EH (cell line): ENCODE measurements around the gene MICAL3.

Source experiments
- DNase-seq: peaks from one replicate; pipeline ENCODE4 v3.0.0-alpha.2; 2015; ENCODE audit warnings: low read depth

MICAL3 gene

DNA sequence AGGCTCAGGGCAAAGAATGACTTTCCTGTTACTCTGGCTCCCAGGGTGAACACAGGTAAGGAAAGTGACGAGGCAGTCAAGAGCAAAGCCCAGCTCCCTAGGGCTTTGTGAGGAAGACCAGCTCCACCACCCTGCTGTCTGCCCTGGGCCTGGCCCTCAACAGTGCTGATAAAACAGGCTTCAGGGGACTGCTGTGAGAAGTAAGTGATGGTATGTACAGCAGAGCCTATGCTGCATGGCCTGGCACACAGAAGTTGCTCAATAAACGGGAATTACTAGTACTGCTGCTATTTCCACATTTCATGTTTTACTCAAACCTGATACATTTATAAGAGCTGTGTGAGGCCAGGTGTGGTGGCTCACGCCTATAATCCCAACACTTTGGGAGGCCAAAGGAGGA, 50.3 kb downstream of the MICAL3 start:
- peak; percentile 55 for DNase-seq

DNA sequence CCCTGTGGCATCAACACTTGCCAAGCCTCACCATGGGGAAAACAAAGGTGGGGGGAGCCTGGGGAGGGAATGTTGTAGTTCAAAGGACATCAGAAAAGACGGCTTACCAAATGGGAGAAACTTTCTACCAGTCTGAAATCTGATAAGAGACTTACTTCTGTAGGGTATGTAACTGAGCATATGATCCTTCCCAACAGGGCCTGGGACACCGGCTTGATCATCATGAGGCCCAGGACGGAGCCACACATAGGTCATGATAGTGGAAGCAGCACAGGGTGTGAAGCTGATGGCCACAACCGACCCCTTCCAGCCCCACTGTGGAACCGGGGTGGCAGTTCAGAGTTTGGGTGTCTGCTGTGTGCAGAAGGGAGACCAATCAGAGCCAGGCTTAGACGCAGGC, 51.1 kb downstream of the MICAL3 start:
- DNase-seq: no peak

GRCh38 chr22:17972385-17973191, 51.8 kb downstream of the MICAL3 start:
- peak; percentile 93 for DNase-seq

DNA sequence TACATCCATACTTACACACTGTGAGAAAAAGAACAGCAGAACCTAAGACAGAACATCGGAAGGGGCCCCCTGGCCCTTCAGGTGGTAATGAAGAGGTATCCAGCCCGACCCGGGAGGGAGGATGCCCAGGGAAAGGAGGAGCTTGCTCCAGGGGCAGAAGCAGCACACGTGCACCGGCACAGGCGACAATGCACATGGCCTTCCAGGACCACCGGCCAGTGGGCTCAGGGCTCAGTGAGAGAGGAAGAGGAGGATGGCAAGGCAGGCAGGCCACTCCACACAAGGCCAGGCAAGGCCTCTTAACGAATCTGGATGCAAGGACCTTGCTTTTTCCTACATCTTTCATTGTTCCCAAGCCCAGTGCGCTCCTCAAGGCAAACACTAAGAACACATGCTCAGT, 52.6 kb downstream of the MICAL3 start:
- no peak for DNase-seq

DNA sequence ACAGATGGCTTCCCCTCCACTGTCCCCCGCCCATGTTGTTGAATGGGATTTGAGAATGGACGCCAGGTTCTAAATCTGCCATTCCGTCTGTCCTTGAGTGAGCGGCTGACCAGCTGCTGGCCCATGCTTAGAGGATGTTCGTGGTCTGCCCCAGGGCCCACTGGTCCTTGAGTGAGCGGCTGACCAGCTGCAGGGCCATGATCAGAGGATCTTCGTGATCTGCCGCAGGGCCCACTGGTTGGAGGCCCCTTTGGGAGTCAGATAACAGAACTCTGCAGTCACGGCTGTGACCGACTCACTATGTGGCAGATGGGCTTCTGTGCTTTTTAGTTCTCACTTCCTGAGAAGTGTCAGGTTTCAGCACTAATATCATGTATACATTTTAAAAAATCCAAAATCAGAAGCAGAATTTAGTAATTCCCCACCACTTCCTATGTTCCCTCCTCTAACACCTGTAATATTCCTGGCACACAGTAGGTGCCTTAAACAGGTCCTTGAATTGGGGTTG, 54.1 kb downstream of the MICAL3 start:
- peak; percentile 71 for DNase-seq

DNA sequence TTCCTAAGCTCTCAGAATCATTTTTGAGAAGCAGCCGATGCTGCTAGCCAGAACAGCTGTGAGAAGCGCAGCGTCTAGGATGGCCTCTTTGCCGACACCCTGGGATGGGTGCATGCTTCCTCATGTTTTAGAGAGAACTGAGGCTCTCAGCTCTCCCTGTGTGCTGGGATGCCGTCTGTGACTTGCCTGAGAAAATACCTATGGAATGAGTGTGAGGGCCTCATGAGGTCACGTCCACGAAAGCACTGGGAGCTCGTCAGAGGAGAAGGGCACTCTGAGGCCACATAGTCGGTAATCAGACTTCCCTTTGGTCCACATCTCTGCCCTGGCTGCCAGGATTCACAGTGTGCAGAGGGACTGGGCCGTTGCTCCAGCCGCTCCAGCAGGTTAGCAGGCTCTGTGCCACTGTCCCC, 54.7 kb downstream of the MICAL3 start:
- peak; percentile 98 for DNase-seq

DNA sequence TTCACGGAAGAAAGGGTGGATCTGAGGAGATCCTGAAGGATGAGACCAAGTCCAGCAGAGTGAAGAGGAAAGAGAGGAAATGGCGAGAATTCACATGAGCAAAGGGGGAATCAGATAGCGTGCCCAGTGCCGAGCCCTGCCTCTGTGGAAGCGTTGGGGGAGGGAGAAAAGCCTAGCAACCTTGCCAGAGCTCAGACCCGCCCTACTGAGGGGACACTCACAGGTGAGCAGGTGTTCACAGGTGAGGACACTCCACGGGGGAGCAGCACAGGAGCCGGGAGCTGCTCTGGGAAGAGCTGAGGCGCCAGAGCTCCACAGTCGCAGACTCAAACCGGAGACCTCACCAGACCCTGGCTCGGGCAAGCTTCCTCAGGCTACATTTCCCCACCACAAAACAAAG, 56.2 kb downstream of the MICAL3 start:
- DNase-seq: no peak

DNA sequence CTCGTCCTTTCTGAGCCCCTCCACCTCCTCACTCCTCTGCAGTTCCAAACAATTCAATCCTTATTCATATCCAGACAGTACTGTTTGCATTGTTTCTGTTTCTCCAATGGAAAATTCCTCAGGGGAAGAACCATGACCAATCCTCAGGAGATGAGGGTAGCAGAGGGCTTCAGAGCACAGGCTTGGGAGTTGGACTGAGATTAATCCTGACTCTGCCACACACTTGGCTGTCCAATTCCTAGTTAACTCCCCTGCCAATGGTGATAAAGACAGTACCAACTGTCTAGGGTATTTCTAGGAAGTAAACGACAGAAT, 58.0 kb downstream of the MICAL3 start:
- no peak for DNase-seq

DNA sequence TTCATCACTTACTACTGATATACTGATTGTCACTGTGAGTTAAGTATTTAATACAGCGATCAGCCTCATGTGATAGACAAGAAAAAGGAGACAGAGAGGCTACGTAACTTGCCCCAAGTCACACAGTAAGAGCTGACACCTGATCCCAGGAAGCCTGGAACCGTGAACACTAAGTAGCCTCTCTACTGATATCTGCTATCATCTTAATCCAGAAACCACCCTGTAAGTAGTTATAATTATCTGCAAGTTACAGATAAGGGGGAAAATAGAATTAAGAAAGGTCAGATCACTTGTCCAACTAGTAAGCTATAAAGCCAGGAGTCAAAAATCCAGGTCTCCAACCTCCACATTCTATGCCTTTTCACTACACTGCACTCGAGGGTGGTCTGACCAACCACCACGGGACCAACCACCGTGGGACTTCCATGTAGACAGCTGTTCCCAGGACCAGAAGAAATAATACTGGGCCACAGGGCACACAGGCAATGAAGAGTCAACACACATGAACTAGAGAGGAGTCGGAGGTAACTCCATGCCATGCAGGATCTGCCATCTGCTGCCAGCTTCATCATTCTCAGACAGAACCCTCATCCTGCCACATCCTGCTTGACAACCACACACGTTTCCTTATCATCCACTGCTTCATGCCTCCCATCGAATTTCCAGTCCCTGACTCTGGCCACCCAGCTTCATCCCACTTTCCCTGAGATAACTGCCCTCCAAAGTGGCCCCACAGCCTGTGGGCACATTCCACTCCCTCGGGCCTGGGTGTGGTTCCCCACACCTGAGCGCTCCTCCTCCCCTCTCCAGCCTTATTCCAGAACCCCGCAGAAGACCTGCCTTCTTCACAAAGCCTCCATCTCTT, 58.6 kb downstream of the MICAL3 start:
- no peak for DNase-seq

DNA sequence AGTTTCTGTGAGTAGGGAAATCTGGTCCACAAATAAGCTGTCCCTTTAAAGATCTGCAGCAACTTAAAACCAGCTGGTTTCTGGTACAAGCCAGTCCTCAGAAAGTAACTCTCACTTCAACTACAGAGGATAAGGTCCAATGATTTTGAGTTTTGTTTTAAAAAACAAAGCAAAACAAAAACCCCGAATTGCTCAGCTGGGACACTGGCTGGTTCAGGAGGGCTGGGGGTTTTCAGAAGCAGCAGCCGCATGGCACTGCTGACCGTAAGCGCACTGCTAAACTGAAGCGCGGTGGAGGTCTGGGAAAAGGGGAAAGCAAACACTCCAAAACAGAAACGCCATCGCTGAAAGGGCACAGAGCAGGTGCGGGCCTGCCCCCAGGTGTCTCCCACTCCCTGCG, 59.7 kb downstream of the MICAL3 start:
- DNase-seq: no peak

DNA sequence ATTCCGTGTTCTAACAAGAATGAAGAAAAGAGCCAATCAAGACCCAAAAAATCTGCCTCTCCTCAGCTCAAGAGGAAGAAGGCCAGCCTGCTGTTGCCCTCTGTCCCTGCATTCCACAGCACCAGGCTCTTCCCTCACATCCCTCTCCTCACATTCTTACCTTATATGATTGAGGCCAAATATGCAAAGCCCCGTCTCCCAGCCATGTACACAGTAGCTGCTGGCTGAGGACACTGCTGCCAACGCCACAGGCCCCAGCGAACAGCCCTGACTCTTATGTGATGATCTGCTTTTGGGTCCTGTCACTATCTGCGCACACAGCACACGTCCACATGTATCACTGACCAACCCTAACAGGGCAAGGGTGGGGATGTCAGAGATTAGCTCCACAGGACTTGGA, 60.2 kb downstream of the MICAL3 start:
- peak; percentile 80 for DNase-seq

DNA sequence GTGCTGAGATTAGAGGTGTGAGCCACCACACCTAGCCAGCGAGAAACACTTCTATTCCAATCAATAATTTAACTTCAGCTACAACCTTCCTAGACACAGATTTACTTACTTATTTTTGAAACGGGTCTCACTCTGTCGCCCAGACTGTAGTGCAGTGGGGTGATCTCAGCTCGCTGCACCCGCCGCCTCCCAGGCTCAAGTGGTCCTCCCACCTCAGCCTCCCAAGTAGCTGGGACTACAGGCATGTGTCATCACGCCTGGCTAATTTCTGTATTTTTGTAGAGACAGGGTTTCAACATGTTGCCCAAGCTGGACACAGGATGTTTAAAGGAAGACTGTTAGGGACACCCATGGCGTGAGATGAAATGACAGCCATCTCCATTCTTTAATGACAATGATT, 61.3 kb downstream of the MICAL3 start:
- DNase-seq: no peak

DNA sequence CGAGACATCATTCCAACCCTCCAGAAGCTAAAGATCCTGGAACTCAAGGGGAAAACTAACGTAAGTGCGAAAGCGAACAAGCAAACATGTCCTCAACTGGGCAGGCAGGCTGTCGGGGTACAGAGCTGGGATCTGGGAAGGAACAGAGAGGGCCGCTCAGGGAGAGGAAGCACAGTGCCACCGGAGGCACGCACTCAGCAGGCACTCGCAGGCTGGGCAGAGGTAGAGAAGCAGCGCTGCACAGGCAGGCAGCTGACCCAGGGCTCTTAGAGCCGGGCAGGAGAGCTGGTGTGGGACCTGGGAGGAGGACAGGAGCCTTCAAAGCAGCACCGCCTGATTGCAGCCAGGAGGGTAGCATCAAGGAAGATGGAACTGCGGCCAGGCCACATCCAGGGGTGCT, 62.2 kb downstream of the MICAL3 start:
- DNase-seq: no peak

DNA sequence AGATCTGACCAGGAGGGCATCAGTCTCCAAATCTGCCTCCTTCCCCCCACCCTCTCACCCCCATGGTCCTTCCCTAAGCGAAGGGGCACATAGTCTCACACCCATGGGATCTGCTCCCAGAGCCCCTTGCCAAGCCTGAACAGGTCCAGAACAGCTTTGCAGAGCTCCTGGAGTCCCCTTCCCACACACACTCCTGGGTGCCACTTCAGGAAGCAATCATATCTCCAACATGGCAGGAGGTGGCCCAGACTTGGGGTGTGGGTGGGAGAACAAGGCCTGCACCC, 63.0 kb downstream of the MICAL3 start:
- DNase-seq: no peak

GRCh38 chr22:17960695-17961445, 63.5 kb downstream of the MICAL3 start:
- DNase-seq: no peak

DNA sequence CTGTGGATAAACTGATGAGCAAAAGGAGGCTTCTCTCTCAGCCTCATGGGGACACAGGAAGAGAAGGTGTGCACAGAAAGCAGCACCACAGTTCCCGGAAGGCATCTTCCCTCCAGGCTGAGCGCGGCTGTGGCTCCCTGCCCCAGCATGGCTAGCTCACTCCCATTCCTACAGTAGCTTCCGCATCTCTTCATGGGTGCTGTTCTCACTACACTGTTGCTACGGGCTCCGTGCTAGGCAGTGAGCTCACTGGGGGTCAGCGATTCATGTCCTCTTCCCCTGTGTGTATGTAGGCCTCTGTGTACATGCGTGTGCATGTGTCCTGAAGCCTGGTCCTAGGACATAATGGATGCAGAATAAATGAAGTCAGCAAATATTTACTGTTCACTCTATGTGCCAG, 64.3 kb downstream of the MICAL3 start:
- DNase-seq: no peak

- no peak for DNase-seq
Measured at GRCh38 chr22:17958166-17958565, 66.2 kb downstream of the MICAL3 start.

GRCh38 chr22:17957693-17958092, 66.7 kb downstream of the MICAL3 start:
- DNase-seq: no peak

GRCh38 chr22:17957204-17957603, 67.2 kb downstream of the MICAL3 start:
- no peak for DNase-seq

- DNase-seq: no peak
Measured at GRCh38 chr22:17956630-17957029, 67.7 kb downstream of the MICAL3 start.

GRCh38 chr22:17955590-17956379, 68.6 kb downstream of the MICAL3 start:
- DNase-seq: no peak
